Nucleus accumbens (tissue), 56 donors: ENCODE data around the gene ALKBH3.

Experiments
- DNase-seq, 56 donors: peaks; one replicate each; lab custom pipeline; 2025; lab: John Stamatoyannopoulos, UW

Gene ALKBH3

GRCh38 chr11:43880640-43881159, at the start of gene ALKBH3:
ALKBH3 (plus strand) TSS chr11:43880831; CDS start chr11:43882653, 1,822 bp downstream.
- peak; percentile 24 to 95 (median 86) for DNase-seq

GRCh38 chr11:43830928-43831440, 49.6 kb upstream of the ALKBH3 start:
- DNase-seq, result peak in 36 of 56 donors; percentile 1 to 75 (median 30)

- no peak for DNase-seq
Observed at GRCh38 chr11:43832536-43832935, 48.1 kb upstream of the ALKBH3 start.

- DNase-seq, result no peak
Observed at GRCh38 chr11:43833657-43834073, 47.0 kb upstream of the ALKBH3 start.

- no peak for DNase-seq
Observed at GRCh38 chr11:43834286-43834685, 46.3 kb upstream of the ALKBH3 start.

GRCh38 chr11:43835104-43835503, 45.5 kb upstream of the ALKBH3 start:
- DNase-seq, result peak in 5 of 56 donors; percentile 1 to 28 (median 14)

- DNase-seq, result no peak
Observed at GRCh38 chr11:43837879-43838278, 42.8 kb upstream of the ALKBH3 start.

GRCh38 chr11:43842021-43842420, 38.6 kb upstream of the ALKBH3 start:
- DNase-seq, result no peak

- no peak for DNase-seq
Observed at GRCh38 chr11:43845816-43846215, 34.8 kb upstream of the ALKBH3 start.

GRCh38 chr11:43852057-43852636, 28.5 kb upstream of the ALKBH3 start:
- DNase-seq, result peak in 38 of 56 donors; percentile 0 to 82 (median 17)

- DNase-seq, result no peak
Observed at GRCh38 chr11:43853781-43854180, 26.9 kb upstream of the ALKBH3 start.

- DNase-seq, result no peak
Observed at GRCh38 chr11:43856993-43857392, 23.6 kb upstream of the ALKBH3 start.

- no peak for DNase-seq
Observed at GRCh38 chr11:43861141-43861540, 19.5 kb upstream of the ALKBH3 start.

GRCh38 chr11:43866520-43866919, 14.1 kb upstream of the ALKBH3 start:
- DNase-seq, result no peak

- DNase-seq, result no peak
Observed at GRCh38 chr11:43866969-43867368, 13.7 kb upstream of the ALKBH3 start.

GRCh38 chr11:43868852-43869567, 11.6 kb upstream of the ALKBH3 start:
- peak in 3 of 56 donors; percentile 1 to 22 (median 2) for DNase-seq

- peak in 3 of 56 donors; percentile 9 to 12 (median 9) for DNase-seq
Observed at GRCh38 chr11:43871051-43871450, 9.6 kb upstream of the ALKBH3 start.

GRCh38 chr11:43872995-43873394, 7.6 kb upstream of the ALKBH3 start:
- DNase-seq, result no peak

- no peak for DNase-seq
Observed at GRCh38 chr11:43874078-43874477, 6.6 kb upstream of the ALKBH3 start.

GRCh38 chr11:43874738-43875137, 5.9 kb upstream of the ALKBH3 start:
- no peak for DNase-seq

GRCh38 chr11:43879789-43880639, 617 bp upstream of the ALKBH3 start:
- no peak for DNase-seq
